ENCODE measurements around the gene SOBP.
A peak's percentile ranks its signal among the peaks of the same experiment; 100 is the strongest.

Gene SOBP

DNA sequence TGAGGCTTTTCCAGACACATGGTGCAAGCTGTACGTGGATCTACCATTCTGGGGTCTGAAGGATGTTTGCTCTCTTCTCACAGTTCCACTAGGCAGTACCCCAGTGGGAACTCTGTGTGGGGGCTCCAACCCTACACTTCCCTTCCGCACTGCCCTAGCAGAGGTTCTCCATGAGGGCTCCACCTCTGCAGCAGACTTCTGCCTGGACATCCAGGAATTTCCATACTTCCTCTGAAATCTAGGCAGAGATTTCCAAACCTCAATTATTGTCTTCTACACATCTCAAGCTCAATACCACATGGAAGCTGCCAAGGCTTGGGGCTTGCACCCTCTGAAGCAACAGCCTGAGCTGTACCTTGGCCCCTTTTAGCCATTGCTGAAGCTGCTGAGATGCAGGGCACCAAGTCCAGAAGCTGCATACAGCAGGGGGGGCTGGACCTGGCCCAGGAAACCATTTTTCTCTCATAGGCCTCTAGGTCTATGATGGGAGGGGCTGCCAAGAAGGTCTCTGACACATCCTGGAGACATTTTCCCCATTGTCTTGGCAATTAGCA, 42.2 kb upstream of the SOBP start:
- ChIA-PET CTCF (no interaction called here), POLR2A (no interaction called here)
- TF ChIP-seq, protein P1, sequence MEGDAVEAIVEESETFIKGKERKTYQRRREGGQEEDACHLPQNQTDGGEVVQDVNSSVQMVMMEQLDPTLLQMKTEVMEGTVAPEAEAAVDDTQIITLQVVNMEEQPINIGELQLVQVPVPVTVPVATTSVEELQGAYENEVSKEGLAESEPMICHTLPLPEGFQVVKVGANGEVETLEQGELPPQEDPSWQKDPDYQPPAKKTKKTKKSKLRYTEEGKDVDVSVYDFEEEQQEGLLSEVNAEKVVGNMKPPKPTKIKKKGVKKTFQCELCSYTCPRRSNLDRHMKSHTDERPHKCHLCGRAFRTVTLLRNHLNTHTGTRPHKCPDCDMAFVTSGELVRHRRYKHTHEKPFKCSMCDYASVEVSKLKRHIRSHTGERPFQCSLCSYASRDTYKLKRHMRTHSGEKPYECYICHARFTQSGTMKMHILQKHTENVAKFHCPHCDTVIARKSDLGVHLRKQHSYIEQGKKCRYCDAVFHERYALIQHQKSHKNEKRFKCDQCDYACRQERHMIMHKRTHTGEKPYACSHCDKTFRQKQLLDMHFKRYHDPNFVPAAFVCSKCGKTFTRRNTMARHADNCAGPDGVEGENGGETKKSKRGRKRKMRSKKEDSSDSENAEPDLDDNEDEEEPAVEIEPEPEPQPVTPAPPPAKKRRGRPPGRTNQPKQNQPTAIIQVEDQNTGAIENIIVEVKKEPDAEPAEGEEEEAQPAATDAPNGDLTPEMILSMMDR (IDR thresholded peaks at IDR 0.05; ENCODE audit: control extremely low read depth, extremely low read depth, low read depth, missing control alignments): no peak
- no peak for DNase-seq (ENCODE audit: extremely low spot score)

GRCh38 chr6:107448776-107449175, 41.1 kb upstream of the SOBP start:
- TF ChIP-seq, protein P1 (IDR thresholded peaks at IDR 0.05; ENCODE audit: control extremely low read depth, extremely low read depth, low read depth, missing control alignments): no peak
- ChIA-PET CTCF (interaction anchor here (0.8 kb wide), 1 partner anchor 11 kb away, joined by 4 read pairs; the partner anchor contains the start of gene PDSS2), POLR2A (no interaction called here)
- no peak for DNase-seq (ENCODE audit: extremely low spot score)

- peak; percentile 44 for DNase-seq (ENCODE audit: extremely low spot score)
- ChIA-PET POLR2A (interaction anchor here (0.6 kb wide), 2 partner anchors 91 to 355 kb away, joined by 4 read pairs; no protein-coding TSS in a partner anchor), CTCF (interaction anchor here (0.6 to 3.2 kb wide), 13 partner anchors 9 to 345 kb away, joined by 3 to 15 read pairs (median 3); partner anchors contain the start of gene SOBP)
- TF ChIP-seq, protein P1 (IDR thresholded peaks at IDR 0.05; ENCODE audit: control extremely low read depth, extremely low read depth, low read depth, missing control alignments): no peak
Observed at GRCh38 chr6:107458672-107459282, 31.1 kb upstream of the SOBP start.

DNA sequence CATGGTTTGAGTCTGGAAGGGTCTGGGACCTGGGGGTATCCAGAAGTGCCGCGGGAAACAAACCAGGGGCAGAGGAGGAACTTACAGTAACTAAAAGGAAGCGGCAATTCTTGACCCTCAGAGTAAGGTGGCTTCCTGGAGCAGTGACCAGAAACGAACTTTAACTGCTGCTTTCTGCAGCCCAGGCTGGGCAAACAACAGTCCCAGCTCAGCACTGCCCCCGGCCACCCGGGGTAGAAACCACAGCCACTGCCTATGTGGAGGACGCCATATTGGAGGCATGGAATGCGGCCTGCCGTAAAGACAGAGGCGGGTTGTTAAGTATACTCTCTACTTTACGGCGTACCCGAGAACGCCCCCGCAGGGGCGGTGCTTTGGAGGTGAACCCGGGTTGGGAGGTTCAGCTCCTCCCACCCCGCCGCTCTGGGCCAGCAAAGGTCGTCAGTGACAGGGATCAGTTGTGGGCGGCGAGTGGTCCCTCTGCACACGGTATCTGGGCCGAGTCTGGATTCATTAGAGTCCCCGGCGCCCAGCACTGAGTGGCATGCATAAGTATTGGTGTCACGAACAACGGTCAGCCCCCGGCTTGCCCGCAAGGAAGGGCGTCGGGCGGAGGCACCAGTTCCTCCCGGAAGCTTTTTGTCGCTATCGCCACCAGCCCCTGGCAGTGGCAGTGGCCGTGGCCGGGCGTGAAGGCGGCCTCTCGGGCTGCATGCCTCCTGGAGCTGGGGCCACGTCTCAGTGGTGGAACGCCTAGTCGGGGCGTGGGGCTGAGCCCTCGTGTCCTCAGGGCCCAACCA, 30.4 kb upstream of the SOBP start, which contains the start of gene PDSS2:
Gene PDSS2, minus strand, starts transcription at position 282 of the 800 bp plus-strand sequence. Its CDS starts 279 bp downstream, at position 3.
- CTCF ChIA-PET: interaction anchor here (0.6 to 3.2 kb wide), 16 partner anchors 10 to 346 kb away, joined by 3 to 15 read pairs (median 3); partner anchors contain the start of gene SOBP
- TF ChIP-seq, protein P1 (IDR thresholded peaks at IDR 0.05; ENCODE audit: control extremely low read depth, extremely low read depth, low read depth, missing control alignments): peak; percentile 58
- peak; percentile 97 for DNase-seq (ENCODE audit: extremely low spot score)
- POLR2A ChIA-PET: interaction anchor here (0.6 to 0.7 kb wide), 2 partner anchors 92 to 344 kb away, joined by 3 to 4 read pairs; partner anchors contain the start of gene BEND3

DNA sequence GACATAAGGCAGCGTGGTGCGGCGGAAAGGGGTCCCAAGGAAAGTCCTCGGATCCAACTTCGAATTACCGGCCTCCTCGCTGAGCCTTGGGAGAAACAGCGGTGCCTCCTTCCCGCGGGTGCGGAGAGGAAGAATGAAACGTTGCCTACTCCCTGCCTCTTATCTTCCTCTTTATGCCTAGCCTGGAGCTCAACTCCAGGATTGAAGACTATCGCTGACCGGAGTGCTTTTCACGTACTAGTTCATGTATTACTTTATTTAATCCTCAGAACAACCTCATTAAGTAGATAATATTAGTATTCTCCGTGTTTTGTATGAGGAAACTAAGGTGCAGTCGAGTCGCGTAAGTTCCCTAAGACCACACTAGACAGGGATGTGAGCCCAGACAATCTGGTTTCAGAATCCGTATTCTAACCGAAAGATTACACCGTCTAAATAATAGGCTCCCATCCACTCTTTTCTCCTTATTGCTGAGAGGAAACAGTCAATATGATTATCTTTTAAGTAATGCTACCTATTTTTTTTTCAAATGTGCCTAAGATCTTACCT, 29.8 kb upstream of the SOBP start:
- CTCF ChIA-PET: interaction anchor here (0.6 to 3.2 kb wide), 12 partner anchors 9 to 346 kb away, joined by 3 to 15 read pairs (median 3); no protein-coding TSS in a partner anchor
- DNase-seq (ENCODE audit: extremely low spot score): no peak
- TF ChIP-seq, protein P1 (IDR thresholded peaks at IDR 0.05; ENCODE audit: control extremely low read depth, extremely low read depth, low read depth, missing control alignments): no peak
- POLR2A ChIA-PET: interaction anchor here (0.7 kb wide), 1 partner anchor 344 kb away, joined by 3 read pairs; the partner anchor contains the start of gene BEND3

- ChIA-PET POLR2A (no interaction called here), CTCF (interaction anchor here (1.4 kb wide), 1 partner anchor 148 kb away, joined by 3 read pairs; no protein-coding TSS in a partner anchor)
- no peak for DNase-seq (ENCODE audit: extremely low spot score)
- TF ChIP-seq, protein P1 (IDR thresholded peaks at IDR 0.05; ENCODE audit: control extremely low read depth, extremely low read depth, low read depth, missing control alignments): no peak
Observed at GRCh38 chr6:107466062-107466461, 23.9 kb upstream of the SOBP start.

Data from GM10248 (cell line).